Caco-2 (cell line): ENCODE measurements around the gene C15orf40. TPM values are rescaled to one million over a fixed set of nuclear protein-coding genes. Genes with fewer than 3 reads are reported as not detected.

Experiments used
- BruUV-seq: library from RNA; stranded (reverse); fragments of 400-500 nt; replicated peaks from 2 replicates; lab custom pipeline; 2021; lab: Mats Ljungman, UMichigan
- CTCF ChIA-PET: fragments of 300-600 bp; sonication (Branson Sonifier 250); formaldehyde crosslinking; loops from one replicate; lab custom pipeline; 2022; ENCODE audit warnings: antibody characterized with exemption; lab: Charles Lee
- POLR2A ChIA-PET: fragments of 300-600 bp; sonication (Branson Sonifier 250); formaldehyde crosslinking; loops from one replicate; lab custom pipeline; 2022; ENCODE audit warnings: antibody characterized with exemption; lab: Charles Lee
- DNase-seq, 2 experiments: peaks; one replicate each; pipeline versions ENCODE4 v3.0.0 to v3.0.0-alpha.2; 2020 to 2022
- H3K27me3 ChIP-seq: replicated peaks from 2 replicates; pipeline ENCODE4 v1.6.0; 2011; ENCODE audit warnings: low read length; ENCODE audit not compliant: control insufficient read depth, insufficient read depth
- H3K36me3 ChIP-seq: 2 replicates; pipeline ENCODE4 v1.5.1; 2011; ENCODE audit warnings: low read length; ENCODE audit not compliant: control insufficient read depth, insufficient read depth
- H3K4me1 ChIP-seq: fragments of 250-450 bp; sonication (Bioruptor Pico); 2 replicates; pipeline ENCODE4 v1.5.1; 2020; ENCODE audit warnings: mild to moderate bottlenecking
- H3K4me3 ChIP-seq: 2 replicates; pipeline ENCODE4 v1.5.1; 2011; ENCODE audit warnings: low read depth, mild to moderate bottlenecking, control low read depth, low read length
- H3K9me3 ChIP-seq: fragments of 250-450 bp; sonication (Bioruptor Pico); 2 replicates; pipeline ENCODE4 v1.5.1; 2020; ENCODE audit warnings: mild to moderate bottlenecking, moderate library complexity
- H3K27ac Mint-ChIP-seq: one replicate; pipeline ENCODE4 v1.8.0; 2022; ENCODE audit warnings: mixed read lengths; ENCODE audit not compliant: unreplicated experiment
- H3K27me3 Mint-ChIP-seq: one replicate; pipeline ENCODE4 v1.8.0; 2022; ENCODE audit warnings: mixed read lengths; ENCODE audit not compliant: insufficient read depth, unreplicated experiment
- H3K36me3 Mint-ChIP-seq: one replicate; pipeline ENCODE4 v1.8.0; 2022; ENCODE audit warnings: mild to moderate bottlenecking, mixed read lengths; ENCODE audit not compliant: insufficient read depth, unreplicated experiment
- H3K4me1 Mint-ChIP-seq: one replicate; pipeline ENCODE4 v1.8.0; 2022; ENCODE audit warnings: low read depth, mixed read lengths; ENCODE audit not compliant: unreplicated experiment
- H3K4me3 Mint-ChIP-seq: one replicate; pipeline ENCODE4 v1.8.0; 2022; ENCODE audit warnings: mild to moderate bottlenecking, moderate library complexity, mixed read lengths; ENCODE audit not compliant: unreplicated experiment
- H3K9me3 Mint-ChIP-seq: one replicate; pipeline ENCODE4 v1.8.0; 2022; ENCODE audit warnings: mixed read lengths; ENCODE audit not compliant: unreplicated experiment
- CTCF ChIP-seq, 2 experiments: fragments of 200-600 bp in 1 of 2; IDR thresholded peaks; 1 replicate in 1 of 2; 2 replicates in 1 of 2; pipeline versions ENCODE4 v1.5.1 to v1.8.0; 2011 to 2022; ENCODE audit warnings: antibody characterized with exemption in 1 of 2, control low read depth in 1 of 2, inconsistent platforms in 1 of 2, low read depth in 1 of 2, low read length in 1 of 2, mild to moderate bottlenecking in 1 of 2, moderate library complexity in 1 of 2; ENCODE audit not compliant: insufficient read depth in 1 of 2, severe bottlenecking in 1 of 2, unreplicated experiment in 1 of 2
- intact Hi-C: fragments of 100-400 bp; cut with micrococcal nuclease; formaldehyde crosslinking; loops from one replicate; pipeline ENCODE4 v1.10.0; 2022; ENCODE audit not compliant: unreplicated experiment
- total RNA-seq: library from RNA; stranded (reverse); gene quantifications from 2 replicates; pipeline ENCODE4 v1.2.3, GENCODE V29; 2022

The C15orf40 gene
- total RNA-seq, 1 experiment from 2014 or later = 27.2 TPM

DNA sequence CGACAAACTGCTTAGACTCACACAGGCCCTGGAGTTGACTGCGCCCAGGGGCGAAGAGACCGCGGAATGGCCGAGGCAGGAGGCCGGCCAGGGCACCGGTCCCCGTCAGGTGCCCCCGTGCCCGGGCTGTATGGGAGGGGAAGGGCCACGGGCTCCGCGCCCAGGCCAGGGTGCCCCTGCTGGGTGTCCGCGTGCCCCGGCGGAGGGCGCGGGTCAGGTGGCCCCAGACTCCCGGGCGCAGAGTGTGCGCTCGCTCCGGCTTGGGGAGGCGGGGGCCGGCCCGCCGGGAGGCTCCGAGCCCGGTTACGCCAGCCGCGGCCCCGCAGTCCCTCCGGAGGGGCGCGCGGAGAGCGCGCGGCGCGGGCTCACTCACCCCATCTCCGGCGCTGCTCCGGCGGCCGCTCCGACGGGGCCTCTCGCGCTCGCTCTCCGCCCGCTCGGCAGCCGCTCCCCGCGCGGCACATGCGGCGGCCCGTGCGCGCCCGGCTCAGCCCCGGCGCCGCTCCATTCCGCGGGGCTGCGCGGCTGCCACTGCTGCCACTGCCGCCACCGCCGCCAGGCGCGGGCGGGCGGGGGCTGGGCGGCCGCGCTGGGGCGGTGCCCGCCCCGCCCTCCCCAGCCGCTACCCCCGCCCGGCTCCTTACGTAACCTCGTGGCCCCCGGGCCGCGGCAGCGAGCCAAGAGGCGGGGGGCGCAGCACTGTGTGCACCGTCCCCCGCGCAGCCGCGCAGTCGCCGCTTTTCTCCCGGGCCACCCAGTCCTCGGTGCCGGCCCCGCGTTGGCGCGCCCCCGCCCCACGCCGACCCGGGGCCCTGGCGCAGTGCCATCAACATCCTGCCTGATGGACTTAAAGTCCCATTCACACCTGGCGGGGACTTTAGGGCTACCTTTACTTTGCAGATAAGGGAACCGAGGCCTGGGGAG lies 59.0 kb downstream of the C15orf40 start, which contains the start of gene HOMER2:
Gene HOMER2, minus strand, starts transcription at position 563 of the 924 bp plus-strand sequence. Its CDS starts 185 bp downstream, at position 378.
- Histone ChIP-seq H3K9me3 (no peaks in the 10 kb centered on the region), H3K36me3 (no peaks in the 10 kb centered on the region), H3K27me3 (no peaks in the 10 kb centered on the region; the same call in 1 of the 2 replicates), H3K4me1 (no peaks in the 10 kb centered on the region), H3K4me3 (peak within 1 kb of the TSS; percentile 38)
- Mint-ChIP-seq H3K36me3 (no peaks in the 10 kb centered on the region), H3K4me1 (no peaks in the 10 kb centered on the region), H3K27ac (no peak within 1 kb of the TSS), H3K27me3 (peaks cover 3% of the 10 kb centered on the region), H3K9me3 (no peaks in the 10 kb centered on the region), H3K4me3 (peak within 1 kb of the TSS; percentile 42)
- peak in 1 of 2 experiments; percentile 18 for DNase-seq
- no TSS peak for BruUV-seq
- ChIA-PET CTCF (no interaction called here), POLR2A (no interaction called here)
- TF ChIP-seq CTCF (IDR thresholded peaks at IDR 0.05; ENCODE audit: insufficient read depth in 1 of 2, low read depth in 1 of 2, low read length in 1 of 2, severe bottlenecking in 1 of 2, unreplicated experiment in 1 of 2) = no peak
- intact Hi-C loops = no loop called here

- H3K4me3 ChIP-seq = peak overlapping the region; percentile 38
- Mint-ChIP-seq H3K4me1 (no peaks in the 10 kb centered on the region), H3K27ac (no peak overlapping the region), H3K9me3 (no peaks in the 10 kb centered on the region), H3K36me3 (no peaks in the 10 kb centered on the region), H3K27me3 (peaks cover 9% of the 10 kb centered on the region), H3K4me3 (peak overlapping the region; percentile 42)
- intact Hi-C loops = no loop called here
- H3K9me3 ChIP-seq = no peaks in the 10 kb centered on the region
- ChIA-PET CTCF (no interaction called here), POLR2A (no interaction called here)
- no peak for TF ChIP-seq CTCF (IDR thresholded peaks at IDR 0.05; ENCODE audit: insufficient read depth in 1 of 2, low read depth in 1 of 2, low read length in 1 of 2, severe bottlenecking in 1 of 2, unreplicated experiment in 1 of 2)
- no peaks in the 10 kb centered on the region for H3K36me3 ChIP-seq
- BruUV-seq = no TSS peak
- DNase-seq = no peak
- H3K27me3 ChIP-seq = no peaks in the 10 kb centered on the region; the same call in 1 of the 2 replicates
- H3K4me1 ChIP-seq = no peaks in the 10 kb centered on the region
These were observed 59.8 kb downstream of the C15orf40 start for GRCh38 chr15:82951472-82952157.

DNA sequence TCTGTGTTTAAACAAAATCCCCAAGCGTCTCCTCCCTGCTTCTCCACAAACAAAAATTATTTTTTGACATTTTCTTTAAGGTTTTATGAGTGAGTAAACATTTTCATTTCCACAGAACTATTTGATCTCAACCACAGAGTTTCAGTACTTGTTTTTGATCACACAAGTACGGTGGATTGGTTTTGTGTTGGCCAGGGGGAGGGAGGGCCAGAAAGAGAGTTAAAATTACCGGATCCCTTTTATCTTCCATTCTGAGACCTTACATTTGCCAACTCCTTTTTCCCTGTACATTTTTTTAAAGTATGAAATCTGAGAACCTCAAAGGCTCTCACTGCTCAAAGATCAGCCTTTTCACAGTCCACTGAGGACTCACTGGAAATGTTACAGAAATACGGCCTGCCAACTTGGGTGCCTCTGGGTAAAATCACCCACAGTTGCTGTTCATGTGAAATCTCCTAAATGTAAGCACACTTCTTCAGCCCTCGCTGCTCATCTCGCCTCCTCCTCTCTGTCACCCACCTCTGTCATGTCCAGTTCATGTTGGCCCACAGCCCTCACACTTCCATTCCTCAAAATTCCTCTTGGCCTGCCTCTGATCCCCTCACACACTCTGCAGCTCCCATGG lies 60.6 kb downstream of the C15orf40 start:
- Mint-ChIP-seq H3K36me3 (no peaks in the 10 kb centered on the region), H3K4me1 (no peaks in the 10 kb centered on the region), H3K4me3 (no peak overlapping the region), H3K27me3 (peaks cover 13% of the 10 kb centered on the region), H3K27ac (no peak overlapping the region), H3K9me3 (no peaks in the 10 kb centered on the region)
- intact Hi-C loops = no loop called here
- ChIA-PET CTCF (no interaction called here), POLR2A (no interaction called here)
- H3K4me3 ChIP-seq = no peak overlapping the region
- H3K9me3 ChIP-seq = no peaks in the 10 kb centered on the region
- no peak for DNase-seq
- H3K27me3 ChIP-seq = no peaks in the 10 kb centered on the region; the same call in 1 of the 2 replicates
- no peak for TF ChIP-seq CTCF (IDR thresholded peaks at IDR 0.05; ENCODE audit: insufficient read depth in 1 of 2, low read depth in 1 of 2, low read length in 1 of 2, severe bottlenecking in 1 of 2, unreplicated experiment in 1 of 2)
- no peaks in the 10 kb centered on the region for H3K36me3 ChIP-seq
- H3K4me1 ChIP-seq = no peaks in the 10 kb centered on the region
- BruUV-seq = no TSS peak
